ENCODE data around the gene GYPE.
"Not testable (repeated sequence)": the region's sequence is repeated elsewhere in the genome, so short reads cannot be mapped to it uniquely, and the experiment has no call there.

- TF ChIP-seq, protein P1, sequence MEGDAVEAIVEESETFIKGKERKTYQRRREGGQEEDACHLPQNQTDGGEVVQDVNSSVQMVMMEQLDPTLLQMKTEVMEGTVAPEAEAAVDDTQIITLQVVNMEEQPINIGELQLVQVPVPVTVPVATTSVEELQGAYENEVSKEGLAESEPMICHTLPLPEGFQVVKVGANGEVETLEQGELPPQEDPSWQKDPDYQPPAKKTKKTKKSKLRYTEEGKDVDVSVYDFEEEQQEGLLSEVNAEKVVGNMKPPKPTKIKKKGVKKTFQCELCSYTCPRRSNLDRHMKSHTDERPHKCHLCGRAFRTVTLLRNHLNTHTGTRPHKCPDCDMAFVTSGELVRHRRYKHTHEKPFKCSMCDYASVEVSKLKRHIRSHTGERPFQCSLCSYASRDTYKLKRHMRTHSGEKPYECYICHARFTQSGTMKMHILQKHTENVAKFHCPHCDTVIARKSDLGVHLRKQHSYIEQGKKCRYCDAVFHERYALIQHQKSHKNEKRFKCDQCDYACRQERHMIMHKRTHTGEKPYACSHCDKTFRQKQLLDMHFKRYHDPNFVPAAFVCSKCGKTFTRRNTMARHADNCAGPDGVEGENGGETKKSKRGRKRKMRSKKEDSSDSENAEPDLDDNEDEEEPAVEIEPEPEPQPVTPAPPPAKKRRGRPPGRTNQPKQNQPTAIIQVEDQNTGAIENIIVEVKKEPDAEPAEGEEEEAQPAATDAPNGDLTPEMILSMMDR (IDR thresholded peaks at IDR 0.05), result not testable (repeated sequence)
- not testable (repeated sequence) for TF ChIP-seq POLR2A (IDR thresholded peaks at IDR 0.05)
Observed at GRCh38 chr4:143834196-143834595, 71.2 kb downstream of the GYPE start.

Measured in adrenal gland (tissue), 5 donors.